Liver (tissue), 9 donors: ENCODE results near the gene HOXB4. TPM values are rescaled to one million over a fixed set of nuclear protein-coding genes. Genes with fewer than 3 reads are reported as not detected.

Source experiments
- DNase-seq: peaks from one replicate; pipeline ENCODE4 v3.0.0-alpha.2; 2017; ENCODE audit warnings: low spot score
- H3K27ac ChIP-seq, 2 donors: one replicate each; pipeline ENCODE4 v1.7.0; 2013; ENCODE audit warnings: inconsistent platforms in 2 of 2, low read length in 2 of 2, control low read depth in 1 of 2, low read depth in 1 of 2, mild to moderate bottlenecking in 1 of 2
- H3K27me3 ChIP-seq, 4 donors: one replicate each; pipeline versions ENCODE4 v1.6.1 to v1.7.0; 2013; ENCODE audit warnings: low read length in 3 of 4, inconsistent platforms in 1 of 4, mild to moderate bottlenecking in 1 of 4, moderate library complexity in 1 of 4; ENCODE audit not compliant: control insufficient read depth in 4 of 4, insufficient read depth in 4 of 4
- H3K36me3 ChIP-seq, 4 donors: one replicate each; pipeline versions ENCODE4 v1.6.1 to v1.7.0; 2013; ENCODE audit warnings: low read length in 3 of 4, mild to moderate bottlenecking in 3 of 4, low read depth in 1 of 4, moderate library complexity in 1 of 4; ENCODE audit not compliant: control insufficient read depth in 4 of 4, insufficient read depth in 3 of 4
- H3K4me1 ChIP-seq, 4 donors: one replicate each; pipeline versions ENCODE4 v1.6.1 to v1.7.0; 2013; ENCODE audit warnings: low read length in 3 of 4, mild to moderate bottlenecking in 3 of 4, moderate library complexity in 1 of 4; ENCODE audit not compliant: control insufficient read depth in 4 of 4, insufficient read depth in 4 of 4
- H3K4me3 ChIP-seq, 3 donors: one replicate each; pipeline versions ENCODE4 v1.6.1 to v1.7.0; 2013; ENCODE audit warnings: low read length in 3 of 3, control low read depth in 1 of 3, low read depth in 1 of 3, mild to moderate bottlenecking in 1 of 3
- H3K9ac ChIP-seq, 2 donors: one replicate each; pipeline ENCODE4 v1.7.0; 2013; ENCODE audit warnings: low read length in 2 of 2, mild to moderate bottlenecking in 2 of 2, moderate library complexity in 2 of 2, control low read depth in 1 of 2, low read depth in 1 of 2
- H3K9me3 ChIP-seq, 4 donors: one replicate each; pipeline versions ENCODE4 v1.6.1 to v1.7.0; 2013; ENCODE audit warnings: low read length in 3 of 4; ENCODE audit not compliant: control insufficient read depth in 4 of 4
- FOXA1 ChIP-seq: IDR thresholded peaks from 2 replicates; pipeline ENCODE4 v1.6.1; 2016; ENCODE audit warnings: antibody characterized with exemption
- FOXA2 ChIP-seq: IDR thresholded peaks from 2 replicates; pipeline ENCODE4 v1.6.1; 2016; ENCODE audit warnings: antibody characterized with exemption
- GABPA ChIP-seq, 2 donors: IDR thresholded peaks in 1 of 2; conservative IDR thresholded peaks in 1 of 2; 2 replicates each; pipeline ENCODE4 v1.6.1; 2016; ENCODE audit warnings: antibody characterized with exemption in 2 of 2, mild to moderate bottlenecking in 1 of 2, moderate library complexity in 1 of 2
- JUND ChIP-seq, 2 donors: IDR thresholded peaks; 2 replicates each; pipeline ENCODE4 v1.6.1; 2016; ENCODE audit warnings: antibody characterized with exemption in 2 of 2
- NR2F2 ChIP-seq: IDR thresholded peaks from 2 replicates; pipeline ENCODE4 v1.6.1; 2016; ENCODE audit warnings: antibody characterized with exemption
- RAD21 ChIP-seq, 2 donors: IDR thresholded peaks; 2 replicates each; pipeline ENCODE4 v1.6.1; 2016; ENCODE audit warnings: antibody characterized with exemption in 2 of 2, mild to moderate bottlenecking in 2 of 2
- RXRA ChIP-seq, 2 donors: IDR thresholded peaks; 2 replicates each; pipeline ENCODE4 v1.6.1; 2017 to 2018; ENCODE audit warnings: antibody characterized with exemption in 2 of 2, mild to moderate bottlenecking in 1 of 2
- SP1 ChIP-seq: IDR thresholded peaks from 2 replicates; pipeline ENCODE4 v1.6.1; 2018; ENCODE audit warnings: antibody characterized with exemption, mild to moderate bottlenecking
- TAF1 ChIP-seq: conservative IDR thresholded peaks from 2 replicates; pipeline ENCODE4 v1.6.1; 2016; ENCODE audit warnings: antibody characterized with exemption, mild to moderate bottlenecking
- YY1 ChIP-seq: IDR thresholded peaks from 2 replicates; pipeline ENCODE4 v1.6.1; 2016; ENCODE audit warnings: antibody characterized with exemption, mild to moderate bottlenecking
- WGBS: extraction: QIAGEN DNeasy Blood & Tissue Kit; methylation state at CpG from one replicate; pipeline ENCODE4 v1.1.7; 2013; 5-methylcytosine and 5-hydroxymethylcytosine counted together
- polyA plus RNA-seq, 2 donors: library from polyadenylated mRNA; stranded (reverse) in 1 of 2; unstranded in 1 of 2; fragments of 200-250 nt in 1 of 2; fragments of >200 nt in 1 of 2; fragmentation: Nextera tagmentation in 1 of 2; extraction: Ambion mirVana in 1 of 2; gene quantifications; one replicate each; pipeline versions ENCODE4 v1.2.1 to v1.2.3, GENCODE V29; 2013 to 2015
- total RNA-seq, 2 donors: library from RNA; depleted of rRNA; stranded (reverse); fragments of >200 nt; gene quantifications; one replicate each; pipeline ENCODE4 v1.2.3, GENCODE V29; 2014
- TF ChIP-seq, protein P1 (sequence below): IDR thresholded peaks from 2 replicates; pipeline ENCODE4 v1.6.1; 2016; ENCODE audit warnings: antibody characterized with exemption
- TF ChIP-seq, protein P2 (sequence below): IDR thresholded peaks from 2 replicates; pipeline ENCODE4 v1.6.1; 2016; ENCODE audit warnings: antibody characterized with exemption
- TF ChIP-seq, protein P3 (sequence below): fragments of 150-350 bp; IDR thresholded peaks from 2 replicates; pipeline ENCODE4 v1.5.1; 2017; ENCODE audit warnings: improper control_type of control experiment, low read depth, low read length; ENCODE audit not compliant: missing input control
- TF ChIP-seq, protein P4 (sequence below): IDR thresholded peaks from 2 replicates; pipeline ENCODE4 v1.6.1; 2016; ENCODE audit warnings: antibody characterized with exemption, mild to moderate bottlenecking
- donor health status: healthy.
- donor health status: healthy.
- donor health status: healthy.
- donor health status: healthy.
- donor health status: healthy.

Gene HOXB4
- total and polyA plus RNA-seq, 4 donors, result 0.19 to 0.75 (median 0.50) TPM

DNA sequence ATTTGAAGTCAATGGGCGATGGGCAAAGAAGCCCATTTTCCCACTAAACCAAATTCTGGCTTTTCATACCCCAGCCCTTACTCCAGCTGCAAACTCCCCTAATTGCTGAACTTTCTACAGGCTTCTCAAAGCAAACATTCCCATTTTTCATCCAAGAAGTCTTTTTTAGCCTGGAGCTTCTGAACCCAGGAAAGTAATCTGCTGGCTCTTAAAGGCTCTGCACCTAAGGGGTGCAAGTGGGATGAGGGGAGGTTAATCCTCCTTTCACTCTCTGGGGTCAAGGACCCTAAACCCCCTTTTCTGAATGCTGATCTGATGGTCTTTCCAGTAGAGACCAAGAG, 30.3 kb upstream of the HOXB4 start:
- no peaks in the 10 kb centered on the region for H3K36me3 ChIP-seq
- WGBS, result 83% methylated on average over 1 of the region's 1 CpG
- no peak for DNase-seq
- H3K9me3 ChIP-seq, result no peaks in the 10 kb centered on the region
- peaks cover 0 to 16% (median 7%) of the 10 kb centered on the region in 4 donors for H3K4me1 ChIP-seq
- no peak overlapping the region for H3K9ac ChIP-seq
- H3K4me3 ChIP-seq, result no peak overlapping the region
- H3K27me3 ChIP-seq, result peaks cover under 1 to 26% (median 14%) of the 10 kb centered on the region in 4 donors
- no peak for TF ChIP-seq SP1
- TF ChIP-seq FOXA1, result no peak
- TF ChIP-seq JUND (IDR thresholded peaks at IDR 0.05), result no peak
- no peak for TF ChIP-seq GABPA (IDR thresholded peaks at IDR 0.05 in 1 of 2, conservative IDR thresholded peaks at IDR 0.05 in 1 of 2)
- TF ChIP-seq TAF1, result no peak
- TF ChIP-seq, protein P1, sequence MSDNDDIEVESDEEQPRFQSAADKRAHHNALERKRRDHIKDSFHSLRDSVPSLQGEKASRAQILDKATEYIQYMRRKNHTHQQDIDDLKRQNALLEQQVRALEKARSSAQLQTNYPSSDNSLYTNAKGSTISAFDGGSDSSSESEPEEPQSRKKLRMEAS, result no peak
- TF ChIP-seq NR2F2, result no peak
- no peak for TF ChIP-seq YY1
- TF ChIP-seq, protein P2, sequence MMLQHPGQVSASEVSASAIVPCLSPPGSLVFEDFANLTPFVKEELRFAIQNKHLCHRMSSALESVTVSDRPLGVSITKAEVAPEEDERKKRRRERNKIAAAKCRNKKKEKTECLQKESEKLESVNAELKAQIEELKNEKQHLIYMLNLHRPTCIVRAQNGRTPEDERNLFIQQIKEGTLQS, result no peak
- TF ChIP-seq RXRA (IDR thresholded peaks at IDR 0.05), result no peak
- TF ChIP-seq, protein P3, sequence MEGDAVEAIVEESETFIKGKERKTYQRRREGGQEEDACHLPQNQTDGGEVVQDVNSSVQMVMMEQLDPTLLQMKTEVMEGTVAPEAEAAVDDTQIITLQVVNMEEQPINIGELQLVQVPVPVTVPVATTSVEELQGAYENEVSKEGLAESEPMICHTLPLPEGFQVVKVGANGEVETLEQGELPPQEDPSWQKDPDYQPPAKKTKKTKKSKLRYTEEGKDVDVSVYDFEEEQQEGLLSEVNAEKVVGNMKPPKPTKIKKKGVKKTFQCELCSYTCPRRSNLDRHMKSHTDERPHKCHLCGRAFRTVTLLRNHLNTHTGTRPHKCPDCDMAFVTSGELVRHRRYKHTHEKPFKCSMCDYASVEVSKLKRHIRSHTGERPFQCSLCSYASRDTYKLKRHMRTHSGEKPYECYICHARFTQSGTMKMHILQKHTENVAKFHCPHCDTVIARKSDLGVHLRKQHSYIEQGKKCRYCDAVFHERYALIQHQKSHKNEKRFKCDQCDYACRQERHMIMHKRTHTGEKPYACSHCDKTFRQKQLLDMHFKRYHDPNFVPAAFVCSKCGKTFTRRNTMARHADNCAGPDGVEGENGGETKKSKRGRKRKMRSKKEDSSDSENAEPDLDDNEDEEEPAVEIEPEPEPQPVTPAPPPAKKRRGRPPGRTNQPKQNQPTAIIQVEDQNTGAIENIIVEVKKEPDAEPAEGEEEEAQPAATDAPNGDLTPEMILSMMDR, result no peak
- TF ChIP-seq FOXA2, result no peak
- no peak for TF ChIP-seq RAD21 (IDR thresholded peaks at IDR 0.05)
- no peak overlapping the region for H3K27ac ChIP-seq

DNA sequence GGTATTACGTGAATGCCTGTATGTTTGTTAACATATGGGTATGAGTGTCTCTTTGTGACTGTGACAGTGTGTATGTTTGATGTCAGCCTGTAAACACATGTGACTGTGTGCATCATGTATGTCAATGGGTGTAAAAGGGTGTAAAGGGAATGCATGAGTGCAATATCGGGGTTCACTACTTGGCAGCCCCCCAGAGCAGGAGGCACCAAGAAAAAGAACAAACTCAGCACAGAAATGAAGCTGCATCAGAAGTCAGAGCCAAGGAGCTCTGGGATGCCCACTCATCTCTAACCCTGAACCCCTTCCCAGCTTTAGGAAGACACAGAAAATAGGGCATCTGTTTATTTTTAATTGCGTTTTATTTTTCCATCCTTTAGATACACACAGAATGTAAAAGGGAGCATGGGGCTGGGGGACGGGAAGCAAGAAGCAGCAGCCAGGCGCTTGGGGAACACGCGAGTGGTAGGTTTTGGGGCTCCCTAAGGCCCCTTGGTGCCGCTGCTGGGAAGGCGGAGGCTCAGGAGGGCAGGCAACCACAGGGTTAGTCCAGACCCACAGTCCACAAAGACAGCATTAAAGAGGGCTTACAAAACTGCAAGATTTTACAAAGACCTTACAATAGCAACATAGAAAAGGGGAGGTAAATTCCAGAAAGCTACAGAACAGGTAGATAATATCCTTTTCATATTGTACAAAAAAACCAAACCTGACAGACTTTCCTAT, 28.9 kb upstream of the HOXB4 start:
- TF ChIP-seq YY1 (no peak), SP1 (no peak), GABPA (IDR thresholded peaks at IDR 0.05 in 1 of 2, conservative IDR thresholded peaks at IDR 0.05 in 1 of 2) (no peak), RXRA (IDR thresholded peaks at IDR 0.05) (no peak), FOXA1 (no peak), FOXA2 (no peak)
- TF ChIP-seq, protein P1, result no peak
- TF ChIP-seq, protein P3, result no peak
- TF ChIP-seq, protein P4, sequence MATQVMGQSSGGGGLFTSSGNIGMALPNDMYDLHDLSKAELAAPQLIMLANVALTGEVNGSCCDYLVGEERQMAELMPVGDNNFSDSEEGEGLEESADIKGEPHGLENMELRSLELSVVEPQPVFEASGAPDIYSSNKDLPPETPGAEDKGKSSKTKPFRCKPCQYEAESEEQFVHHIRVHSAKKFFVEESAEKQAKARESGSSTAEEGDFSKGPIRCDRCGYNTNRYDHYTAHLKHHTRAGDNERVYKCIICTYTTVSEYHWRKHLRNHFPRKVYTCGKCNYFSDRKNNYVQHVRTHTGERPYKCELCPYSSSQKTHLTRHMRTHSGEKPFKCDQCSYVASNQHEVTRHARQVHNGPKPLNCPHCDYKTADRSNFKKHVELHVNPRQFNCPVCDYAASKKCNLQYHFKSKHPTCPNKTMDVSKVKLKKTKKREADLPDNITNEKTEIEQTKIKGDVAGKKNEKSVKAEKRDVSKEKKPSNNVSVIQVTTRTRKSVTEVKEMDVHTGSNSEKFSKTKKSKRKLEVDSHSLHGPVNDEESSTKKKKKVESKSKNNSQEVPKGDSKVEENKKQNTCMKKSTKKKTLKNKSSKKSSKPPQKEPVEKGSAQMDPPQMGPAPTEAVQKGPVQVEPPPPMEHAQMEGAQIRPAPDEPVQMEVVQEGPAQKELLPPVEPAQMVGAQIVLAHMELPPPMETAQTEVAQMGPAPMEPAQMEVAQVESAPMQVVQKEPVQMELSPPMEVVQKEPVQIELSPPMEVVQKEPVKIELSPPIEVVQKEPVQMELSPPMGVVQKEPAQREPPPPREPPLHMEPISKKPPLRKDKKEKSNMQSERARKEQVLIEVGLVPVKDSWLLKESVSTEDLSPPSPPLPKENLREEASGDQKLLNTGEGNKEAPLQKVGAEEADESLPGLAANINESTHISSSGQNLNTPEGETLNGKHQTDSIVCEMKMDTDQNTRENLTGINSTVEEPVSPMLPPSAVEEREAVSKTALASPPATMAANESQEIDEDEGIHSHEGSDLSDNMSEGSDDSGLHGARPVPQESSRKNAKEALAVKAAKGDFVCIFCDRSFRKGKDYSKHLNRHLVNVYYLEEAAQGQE, result no peak
- peaks cover 0 to 10% (median 5%) of the 10 kb centered on the region in 4 donors for H3K4me1 ChIP-seq
- no peak overlapping the region for H3K4me3 ChIP-seq
- peaks cover 0 to 29% (median 15%) of the 10 kb centered on the region in 4 donors for H3K27me3 ChIP-seq
- H3K27ac ChIP-seq, result no peak overlapping the region
- H3K9ac ChIP-seq, result no peak overlapping the region
- no peaks in the 10 kb centered on the region for H3K36me3 ChIP-seq
- no peak for DNase-seq
- H3K9me3 ChIP-seq, result no peaks in the 10 kb centered on the region
- 43% methylated on average over 9 of the region's 9 CpGs for WGBS
